Mucosa of stomach (tissue), 1 donor: ENCODE results near the gene DPYD.

ENCODE experiments used
- H3K27me3 ChIP-seq: one replicate; pipeline ENCODE4 v1.7.0; 2013; ENCODE audit warnings: mild to moderate bottlenecking, low read length; ENCODE audit not compliant: control insufficient read depth, insufficient read depth
- H3K36me3 ChIP-seq: one replicate; pipeline ENCODE4 v1.7.0; 2013; ENCODE audit warnings: low read length; ENCODE audit not compliant: control insufficient read depth, insufficient read depth
- H3K4me1 ChIP-seq: one replicate; pipeline ENCODE4 v1.7.0; 2013; ENCODE audit warnings: mild to moderate bottlenecking, low read length; ENCODE audit not compliant: control insufficient read depth, insufficient read depth
- H3K4me3 ChIP-seq: one replicate; pipeline ENCODE4 v1.7.0; 2013; ENCODE audit warnings: low read length
- H3K9ac ChIP-seq: one replicate; pipeline ENCODE4 v1.7.0; 2013; ENCODE audit warnings: mild to moderate bottlenecking, low read length, moderate library complexity
- H3K9me3 ChIP-seq: one replicate; pipeline ENCODE4 v1.7.0; 2013; ENCODE audit warnings: mild to moderate bottlenecking, low read length, moderate library complexity; ENCODE audit not compliant: control insufficient read depth
- donor health status: Pancreatic carcinoma.

Gene DPYD

GRCh38 chr1:97726386-97726785, 194.4 kb downstream of the DPYD start:
- Histone ChIP-seq H3K9me3 (no peaks in the 10 kb centered on the region), H3K36me3 (no peaks in the 10 kb centered on the region), H3K4me3 (no peak overlapping the region), H3K4me1 (no peaks in the 10 kb centered on the region), H3K27me3 (no peaks in the 10 kb centered on the region), H3K9ac (no peak overlapping the region)

- Histone ChIP-seq H3K9me3 (no peaks in the 10 kb centered on the region), H3K9ac (no peak overlapping the region), H3K4me1 (no peaks in the 10 kb centered on the region), H3K27me3 (no peaks in the 10 kb centered on the region), H3K36me3 (no peaks in the 10 kb centered on the region), H3K4me3 (no peak overlapping the region)
These were observed 199.6 kb downstream of the DPYD start for GRCh38 chr1:97721221-97721620.

- Histone ChIP-seq H3K4me3 (no peak overlapping the region), H3K4me1 (no peaks in the 10 kb centered on the region), H3K9me3 (no peaks in the 10 kb centered on the region), H3K9ac (no peak overlapping the region), H3K36me3 (no peaks in the 10 kb centered on the region), H3K27me3 (no peaks in the 10 kb centered on the region)
These were observed 207.9 kb downstream of the DPYD start for GRCh38 chr1:97712980-97713379.

- H3K4me1 ChIP-seq: no peaks in the 10 kb centered on the region
- H3K9me3 ChIP-seq: no peaks in the 10 kb centered on the region
- no peak overlapping the region for H3K9ac ChIP-seq
- no peaks in the 10 kb centered on the region for H3K36me3 ChIP-seq
- H3K4me3 ChIP-seq: no peak overlapping the region
- no peaks in the 10 kb centered on the region for H3K27me3 ChIP-seq
These were observed 209.0 kb downstream of the DPYD start for GRCh38 chr1:97711858-97712257.

- Histone ChIP-seq H3K9me3 (no peaks in the 10 kb centered on the region), H3K27me3 (no peaks in the 10 kb centered on the region), H3K9ac (no peak overlapping the region), H3K36me3 (no peaks in the 10 kb centered on the region), H3K4me1 (no peaks in the 10 kb centered on the region), H3K4me3 (no peak overlapping the region)
These were observed 227.2 kb downstream of the DPYD start for GRCh38 chr1:97693601-97694000.

GRCh38 chr1:97691325-97691724, 229.5 kb downstream of the DPYD start:
- no peaks in the 10 kb centered on the region for H3K27me3 ChIP-seq
- H3K4me1 ChIP-seq: no peaks in the 10 kb centered on the region
- H3K9ac ChIP-seq: no peak overlapping the region
- no peaks in the 10 kb centered on the region for H3K36me3 ChIP-seq
- H3K9me3 ChIP-seq: no peaks in the 10 kb centered on the region
- H3K4me3 ChIP-seq: no peak overlapping the region

GRCh38 chr1:97685360-97685759, 235.5 kb downstream of the DPYD start:
- Histone ChIP-seq H3K27me3 (no peaks in the 10 kb centered on the region), H3K4me1 (no peaks in the 10 kb centered on the region), H3K4me3 (no peak overlapping the region), H3K36me3 (no peaks in the 10 kb centered on the region), H3K9ac (no peak overlapping the region), H3K9me3 (no peaks in the 10 kb centered on the region)

- H3K9ac ChIP-seq: no peak overlapping the region
- no peaks in the 10 kb centered on the region for H3K36me3 ChIP-seq
- H3K4me3 ChIP-seq: no peak overlapping the region
- H3K27me3 ChIP-seq: no peaks in the 10 kb centered on the region
- H3K9me3 ChIP-seq: no peaks in the 10 kb centered on the region
- H3K4me1 ChIP-seq: no peaks in the 10 kb centered on the region
These were observed 239.9 kb downstream of the DPYD start for GRCh38 chr1:97680894-97681293.

- no peak overlapping the region for H3K4me3 ChIP-seq
- no peaks in the 10 kb centered on the region for H3K36me3 ChIP-seq
- H3K9me3 ChIP-seq: no peaks in the 10 kb centered on the region
These were observed 240.4 kb downstream of the DPYD start for GRCh38 chr1:97680470-97680869.

GRCh38 chr1:97677702-97678101, 243.1 kb downstream of the DPYD start:
- H3K4me1 ChIP-seq: no peaks in the 10 kb centered on the region
- no peaks in the 10 kb centered on the region for H3K9me3 ChIP-seq
- H3K36me3 ChIP-seq: no peaks in the 10 kb centered on the region

More at GRCh38 chr1:97680470-97680869, 240.4 kb downstream of the DPYD start:
- Histone ChIP-seq H3K9ac (no peak overlapping the region), H3K4me1 (no peaks in the 10 kb centered on the region), H3K27me3 (no peaks in the 10 kb centered on the region)

GRCh38 chr1:97674517-97674916, 246.3 kb downstream of the DPYD start:
- Histone ChIP-seq H3K9me3 (no peaks in the 10 kb centered on the region), H3K9ac (no peak overlapping the region), H3K4me1 (no peaks in the 10 kb centered on the region), H3K4me3 (no peak overlapping the region), H3K36me3 (no peaks in the 10 kb centered on the region), H3K27me3 (no peaks in the 10 kb centered on the region)

More at GRCh38 chr1:97677702-97678101, 243.1 kb downstream of the DPYD start:
- Histone ChIP-seq H3K4me3 (no peak overlapping the region), H3K27me3 (no peaks in the 10 kb centered on the region), H3K9ac (no peak overlapping the region)

- no peaks in the 10 kb centered on the region for H3K36me3 ChIP-seq
- no peak overlapping the region for H3K9ac ChIP-seq
- no peaks in the 10 kb centered on the region for H3K27me3 ChIP-seq
These were observed 251.9 kb downstream of the DPYD start for GRCh38 chr1:97668945-97669344.

GRCh38 chr1:97660431-97661105, 260.3 kb downstream of the DPYD start:
- no peaks in the 10 kb centered on the region for H3K9me3 ChIP-seq
- no peak overlapping the region for H3K4me3 ChIP-seq
- H3K9ac ChIP-seq: no peak overlapping the region
- H3K27me3 ChIP-seq: peaks cover 2% of the 10 kb centered on the region
- H3K36me3 ChIP-seq: no peaks in the 10 kb centered on the region
- no peaks in the 10 kb centered on the region for H3K4me1 ChIP-seq

More at GRCh38 chr1:97668945-97669344, 251.9 kb downstream of the DPYD start:
- no peak overlapping the region for H3K4me3 ChIP-seq
- H3K4me1 ChIP-seq: no peaks in the 10 kb centered on the region
- no peaks in the 10 kb centered on the region for H3K9me3 ChIP-seq
